GM18505 (cell line): ENCODE data around the gene ZDHHC5.
"Not testable (repeated sequence)": the region's sequence is repeated elsewhere in the genome, so short reads cannot be mapped to it uniquely, and the experiment has no call there.

Source experiments
- ATAC-seq: cut with Tn5 transposase; IDR thresholded peaks from one replicate; pipeline ENCODE4 v1.9.1; 2021; ENCODE audit not compliant: unreplicated experiment
- POLR2A ChIP-seq: IDR thresholded peaks from 4 replicates; pipeline ENCODE4 v1.6.1; 2011; ENCODE audit warnings: borderline replicate concordance; ENCODE audit not compliant: insufficient read depth, insufficient read length; ENCODE audit errors: extremely low read depth

Gene ZDHHC5

GRCh38 chr11:57647960-57648800, 19.7 kb upstream of the ZDHHC5 start:
- no peak for TF ChIP-seq POLR2A
- ATAC-seq: no peak

DNA sequence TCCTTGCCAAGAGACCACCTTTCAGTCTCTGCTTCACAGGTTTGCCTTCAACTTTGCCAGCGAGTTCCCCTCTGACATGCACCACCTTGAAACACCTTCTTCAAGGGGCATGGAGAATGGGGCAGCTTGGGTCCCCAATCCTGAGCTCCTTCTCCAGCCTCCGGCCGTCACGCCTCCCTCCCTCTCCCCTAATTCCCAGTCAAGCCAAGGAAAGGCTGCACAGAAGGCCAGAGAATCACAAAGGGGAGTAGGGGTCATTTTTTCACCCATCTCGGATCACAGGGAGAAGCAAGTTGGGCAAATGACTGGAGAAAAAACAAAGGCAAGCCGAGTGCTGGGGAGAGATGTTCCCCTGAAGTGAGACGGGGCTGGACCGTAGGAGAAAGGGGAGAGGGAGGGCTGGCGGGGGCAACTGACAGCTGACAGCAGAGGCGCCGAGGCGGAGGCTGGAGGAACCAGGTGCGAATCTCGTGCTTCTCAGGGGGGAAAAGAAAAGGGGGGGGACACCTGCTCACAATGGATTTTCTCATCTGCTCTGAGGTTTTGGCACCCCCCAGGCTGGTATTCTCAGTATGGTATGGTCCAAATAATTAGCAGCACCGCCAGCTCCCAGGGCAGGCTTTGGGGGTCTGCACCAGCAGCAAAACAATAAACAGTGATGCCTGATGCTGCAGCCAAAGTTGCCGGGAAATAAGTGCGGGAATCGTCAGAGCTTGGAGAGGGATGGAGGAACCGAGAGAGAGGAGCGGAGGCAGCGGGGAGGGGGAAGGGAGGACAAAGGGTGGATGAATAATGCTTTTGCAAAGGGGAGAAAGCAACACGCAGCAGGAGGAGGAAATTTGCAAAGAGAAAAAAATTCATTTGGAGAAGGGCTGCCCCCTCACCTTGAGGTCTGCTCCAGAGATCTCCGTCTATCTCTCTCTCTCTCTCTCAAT, 18.8 kb upstream of the ZDHHC5 start:
- no peak for TF ChIP-seq POLR2A
- ATAC-seq: no peak

GRCh38 chr11:57649826-57650738, 17.8 kb upstream of the ZDHHC5 start, which contains the start of gene YPEL4:
TSS of gene YPEL4 (minus strand) at chr11:57649912. CDS start at chr11:57647107, 2,805 bp downstream.
- no peak for ATAC-seq
- no peak for TF ChIP-seq POLR2A

GRCh38 chr11:57650739-57651090, 17.2 kb upstream of the ZDHHC5 start:
- TF ChIP-seq POLR2A: no peak
- ATAC-seq: no peak

DNA sequence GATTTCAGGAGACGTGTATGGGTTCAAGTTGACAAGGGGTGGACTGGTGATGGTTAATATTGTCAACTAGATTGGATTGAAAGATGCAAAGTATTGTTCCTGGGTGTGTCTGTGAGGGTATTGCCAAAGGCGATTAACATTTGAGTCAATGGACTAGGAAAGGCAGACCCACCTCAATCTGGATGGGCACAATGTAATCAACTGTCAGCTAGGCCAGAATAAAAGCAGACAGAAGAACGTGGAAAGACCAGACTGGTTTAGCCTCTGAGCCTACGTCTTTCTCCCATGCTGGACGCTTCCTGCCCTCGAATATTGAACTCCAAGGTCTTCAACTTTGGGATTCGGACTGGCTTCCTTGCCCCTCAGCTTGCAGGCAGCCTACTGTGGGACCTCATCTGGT, 16.5 kb upstream of the ZDHHC5 start:
- no peak for ATAC-seq

DNA sequence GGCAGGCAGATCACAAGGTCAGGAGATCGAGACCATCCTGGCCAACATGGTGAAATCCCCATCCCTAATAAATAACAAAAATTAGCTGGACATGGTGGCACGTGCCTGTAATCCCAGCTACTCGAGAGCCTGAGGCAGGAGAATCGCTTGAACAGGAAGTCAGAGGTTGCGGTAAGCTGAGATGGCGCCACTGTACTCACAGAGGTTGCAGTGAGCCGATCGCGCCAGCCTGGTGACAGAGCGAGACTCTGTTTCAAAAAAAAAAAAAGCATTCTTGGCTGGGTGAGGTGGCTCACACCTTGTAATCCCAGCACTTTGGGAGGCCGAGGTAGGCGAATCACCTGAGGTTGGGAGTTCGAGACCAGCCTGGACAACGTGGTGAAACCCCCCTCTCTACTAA, 15.7 kb upstream of the ZDHHC5 start:
- ATAC-seq: not testable (repeated sequence)

More for the DNA sequence above, 16.5 kb upstream of the ZDHHC5 start:
- no peak for TF ChIP-seq POLR2A

DNA sequence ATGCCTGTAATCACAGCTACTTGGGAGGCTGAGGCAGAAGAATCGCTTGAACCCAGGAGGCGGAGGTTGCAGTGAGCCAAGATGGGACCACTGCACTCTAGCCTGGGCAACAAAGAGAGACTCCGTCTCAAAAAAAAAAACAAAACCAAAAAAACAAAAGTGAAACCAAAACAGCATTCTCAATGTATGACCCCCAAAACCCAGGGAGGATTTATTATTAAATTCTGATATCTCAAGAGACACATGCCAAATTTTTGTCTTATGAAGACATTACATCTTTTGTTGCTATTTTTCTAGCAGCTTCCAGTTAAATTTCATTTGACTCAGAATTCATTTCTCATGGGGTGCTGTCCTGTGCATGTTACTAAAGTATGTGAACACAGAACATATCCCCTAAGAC, 15.3 kb upstream of the ZDHHC5 start:
- no peak for ATAC-seq

GRCh38 chr11:57653163-57653562, 14.8 kb upstream of the ZDHHC5 start:
- no peak for ATAC-seq
- no peak for TF ChIP-seq POLR2A

More for the DNA sequence above, 15.3 kb upstream of the ZDHHC5 start:
- TF ChIP-seq POLR2A: no peak

DNA sequence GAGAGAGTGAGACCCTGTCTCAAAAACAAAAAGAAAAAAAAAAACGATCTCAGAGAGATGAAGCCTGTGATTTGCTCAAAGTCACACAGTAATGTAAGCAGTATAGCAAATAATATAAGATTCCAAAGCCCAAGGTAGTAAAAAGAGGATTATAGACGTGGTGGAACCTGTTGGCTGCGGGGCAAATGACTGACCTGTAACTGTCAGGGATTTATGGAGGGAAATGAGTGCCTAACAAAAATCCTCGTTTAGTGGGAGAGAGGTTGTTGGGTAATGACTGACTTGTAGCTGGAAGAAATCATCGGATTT, 11.1 kb upstream of the ZDHHC5 start:
- TF ChIP-seq POLR2A: no peak
- ATAC-seq: no peak

GRCh38 chr11:57657194-57658022, 10.5 kb upstream of the ZDHHC5 start, which contains the start of gene CLP1:
TSS of gene CLP1 (plus strand) at chr11:57657762. CDS start at chr11:57659477, 1,715 bp downstream.
- TF ChIP-seq POLR2A: peak; percentile 81
- ATAC-seq: peak; percentile 99

DNA sequence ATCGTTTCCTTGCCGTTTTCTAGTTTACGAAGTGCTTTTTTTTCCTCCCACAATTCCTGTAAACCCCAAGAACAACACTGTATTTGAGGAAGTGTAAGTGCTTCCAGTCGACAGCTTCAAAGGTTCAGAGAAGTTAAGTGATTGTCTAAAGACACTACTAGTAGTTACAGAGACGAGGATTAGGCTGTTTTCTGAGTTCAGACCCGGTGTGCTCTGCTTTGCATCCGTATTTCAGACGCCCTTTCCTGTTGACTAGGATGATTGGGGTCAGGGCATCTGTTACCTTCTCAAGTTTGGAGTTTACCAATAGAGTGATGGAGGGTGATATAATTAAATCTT, 9.9 kb upstream of the ZDHHC5 start:
- no peak for TF ChIP-seq POLR2A
- no peak for ATAC-seq

DNA sequence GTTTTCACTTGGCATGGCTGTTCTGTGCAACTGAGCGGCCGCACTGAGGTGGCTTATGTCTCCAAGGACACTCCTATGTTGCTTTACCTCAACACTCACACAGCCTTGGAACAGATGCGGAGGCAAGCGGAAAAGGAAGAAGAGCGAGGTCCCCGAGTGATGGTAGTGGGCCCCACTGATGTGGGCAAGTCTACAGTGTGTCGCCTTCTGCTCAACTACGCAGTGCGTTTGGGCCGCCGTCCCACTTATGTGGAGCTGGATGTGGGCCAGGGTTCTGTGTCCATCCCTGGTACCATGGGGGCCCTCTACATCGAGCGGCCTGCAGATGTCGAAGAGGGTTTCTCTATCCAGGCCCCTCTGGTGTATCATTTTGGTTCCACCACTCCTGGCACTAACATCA, 8.2 kb upstream of the ZDHHC5 start:
- no peak for ATAC-seq
- no peak for TF ChIP-seq POLR2A
